HCT116 (cell line): ENCODE results near the gene PLCB1. TPM values are rescaled to one million over a fixed set of nuclear protein-coding genes. Genes with fewer than 3 reads are reported as not detected.

Source experiments
- ATAC-seq: fragments of 200-7000 bp; cut with Tn5 transposase; 2 replicates; pipeline ENCODE4 v1.9.1; 2020; ENCODE audit warnings: mild to moderate bottlenecking, moderate library complexity
- BruUV-seq: library from RNA; stranded (reverse); fragments of 400-500 nt; replicated peaks from 2 replicates; lab custom pipeline; 2021; lab: Mats Ljungman, UMichigan
- CTCF ChIA-PET: fragments of 300-600 bp; sonication (Branson Sonifier 250); formaldehyde crosslinking; loops from one replicate; lab custom pipeline; 2021; ENCODE audit warnings: antibody characterized with exemption; lab: Charles Lee
- POLR2A ChIA-PET: fragments of 300-600, 350-600 bp; sonication (Branson Sonifier 250); formaldehyde crosslinking; loops from one replicate; lab custom pipeline; 2021; ENCODE audit warnings: antibody characterized with exemption; lab: Charles Lee
- RAD21 ChIA-PET, 2 experiments: fragments of 300-600 bp; sonication (Branson Sonifier 250); formaldehyde crosslinking; loops; one replicate each; lab custom pipeline; 2023; ENCODE audit warnings: low total read pairs in 2 of 2; ENCODE audit not compliant: uncharacterized antibody in 2 of 2, unreplicated experiment in 2 of 2, low non-redundant PET in 1 of 2; lab: Charles Lee
- DNase-seq: peaks from one replicate; pipeline ENCODE4 v3.0.0-alpha.2; 2010; ENCODE audit warnings: low read depth, low spot score
- H2AFZ ChIP-seq: fragments of 200-600 bp; shearing (Covaris generic), sonication (generic); 2 replicates; pipeline ENCODE4 v1.6.1; 2017; ENCODE audit warnings: low read depth, mixed run types, mixed read lengths, antibody characterized with exemption, low read length; ENCODE audit not compliant: poor library complexity, severe bottlenecking
- H3K27ac ChIP-seq: 2 replicates; pipeline ENCODE4 v1.5.1; 2012; ENCODE audit warnings: low read depth, low read length
- H3K27me3 ChIP-seq: fragments of 200-600 bp; sonication (generic); 2 replicates; pipeline ENCODE4 v1.6.1; 2016; ENCODE audit warnings: mixed run types, low read length, mixed read lengths; ENCODE audit not compliant: insufficient read depth
- H3K36me3 ChIP-seq, 2 experiments: fragments of 200-500 bp in 1 of 2; fragments of 200-600 bp in 1 of 2; sonication (Bioruptor generic) in 1 of 2; sonication (generic) in 1 of 2; 2 replicates each; pipeline versions ENCODE4 v1.5.1 to v1.6.1; 2014 to 2016; ENCODE audit warnings: low read length in 2 of 2, inconsistent platforms in 1 of 2, mixed read lengths in 1 of 2, mixed run types in 1 of 2; ENCODE audit not compliant: insufficient read depth in 2 of 2, control insufficient read depth in 1 of 2
- H3K4me1 ChIP-seq, 2 experiments: fragments of 200-600 bp in 1 of 2; sonication (generic) in 1 of 2; 2 replicates each; pipeline versions ENCODE4 v1.5.1 to v1.6.1; 2012 to 2017; ENCODE audit warnings: low read length in 2 of 2, inconsistent platforms in 1 of 2, mild to moderate bottlenecking in 1 of 2, mixed read lengths in 1 of 2, mixed run types in 1 of 2, moderate library complexity in 1 of 2; ENCODE audit not compliant: insufficient read depth in 2 of 2, control insufficient read depth in 1 of 2
- H3K4me2 ChIP-seq: fragments of 200-600 bp; sonication (generic); 2 replicates; pipeline ENCODE4 v1.6.1; 2017; ENCODE audit warnings: mixed run types, low read length, mixed read lengths
- H3K4me3 ChIP-seq, 2 experiments: fragments of 200-600 bp in 1 of 2; sonication (generic) in 1 of 2; replicated peaks in 1 of 2; 2 replicates each; pipeline ENCODE4 v1.5.1; 2011 to 2016; ENCODE audit warnings: low read length in 2 of 2, control low read depth in 1 of 2, low read depth in 1 of 2, mild to moderate bottlenecking in 1 of 2, mixed read lengths in 1 of 2, mixed run types in 1 of 2
- H3K79me2 ChIP-seq: fragments of 200-600 bp; sonication (generic); 2 replicates; pipeline ENCODE4 v1.6.1; 2017; ENCODE audit warnings: mild to moderate bottlenecking, mixed run types, low read length, moderate library complexity, mixed read lengths; ENCODE audit not compliant: insufficient read depth
- H3K9ac ChIP-seq: fragments of 200-600 bp; sonication (generic); 2 replicates; pipeline ENCODE4 v1.6.1; 2016; ENCODE audit warnings: low read length, mixed read lengths
- H3K9me2 ChIP-seq: fragments of 200-600 bp; sonication (generic), shearing (Covaris generic); 2 replicates; pipeline ENCODE4 v1.6.1; 2017; ENCODE audit warnings: mixed run types, mild to moderate bottlenecking, moderate library complexity; ENCODE audit not compliant: insufficient read depth
- H3K9me3 ChIP-seq, 2 experiments: fragments of 200-500 bp in 1 of 2; fragments of 200-600 bp in 1 of 2; sonication (Bioruptor generic) in 1 of 2; sonication (generic) in 1 of 2; 2 replicates each; pipeline ENCODE4 v1.6.1; 2014 to 2017; ENCODE audit warnings: low read length in 2 of 2, mixed read lengths in 2 of 2, inconsistent platforms in 1 of 2, low read depth in 1 of 2, mild to moderate bottlenecking in 1 of 2, mixed run types in 1 of 2, moderate library complexity in 1 of 2; ENCODE audit not compliant: control insufficient read depth in 1 of 2, insufficient read depth in 1 of 2
- H4K20me1 ChIP-seq: fragments of 200-600 bp; sonication (generic), shearing (Covaris generic); 2 replicates; pipeline ENCODE4 v1.6.1; 2017; ENCODE audit warnings: mixed run types, mild to moderate bottlenecking, moderate library complexity; ENCODE audit not compliant: insufficient read depth
- ELF1 ChIP-seq: IDR thresholded peaks from 2 replicates; pipeline ENCODE4 v1.6.1; 2012; ENCODE audit warnings: low read depth, borderline replicate concordance
- EZH2 ChIP-seq: fragments of 200-600 bp; sonication (generic); IDR thresholded peaks from 2 replicates; pipeline ENCODE4 v1.6.1; 2017; ENCODE audit warnings: antibody characterized with exemption, mixed run types
- SP1 ChIP-seq: IDR thresholded peaks from 2 replicates; pipeline ENCODE4 v1.6.1; 2012; ENCODE audit warnings: low read depth
- YY1 ChIP-seq: IDR thresholded peaks from 2 replicates; pipeline ENCODE4 v1.6.1; 2011; ENCODE audit warnings: low read length, low read depth, moderate library complexity, mild to moderate bottlenecking; ENCODE audit not compliant: insufficient replicate concordance; ENCODE audit errors: extremely low read depth
- ZNF274 ChIP-seq: fragments of 200-500 bp; sonication (Bioruptor generic); IDR thresholded peaks from 2 replicates; pipeline ENCODE4 v1.6.1; 2014; ENCODE audit warnings: mild to moderate bottlenecking, low read depth, low read length, inconsistent platforms
- intact Hi-C: fragments of 100-400 bp; cut with micrococcal nuclease; formaldehyde crosslinking; loops from 2 replicates; pipeline ENCODE4 v1.10.0; 2022
- total RNA-seq: library from RNA; stranded (reverse); gene quantifications from one replicate; pipeline ENCODE4 v1.2.1, GENCODE V29; 2021; ENCODE audit not compliant: unreplicated experiment
- TF ChIP-seq, protein P1 (sequence below): IDR thresholded peaks from 2 replicates; pipeline ENCODE4 v1.6.1; 2012

The PLCB1 gene
- total RNA-seq, 1 experiment from 2014 or later = 15.8 TPM

DNA sequence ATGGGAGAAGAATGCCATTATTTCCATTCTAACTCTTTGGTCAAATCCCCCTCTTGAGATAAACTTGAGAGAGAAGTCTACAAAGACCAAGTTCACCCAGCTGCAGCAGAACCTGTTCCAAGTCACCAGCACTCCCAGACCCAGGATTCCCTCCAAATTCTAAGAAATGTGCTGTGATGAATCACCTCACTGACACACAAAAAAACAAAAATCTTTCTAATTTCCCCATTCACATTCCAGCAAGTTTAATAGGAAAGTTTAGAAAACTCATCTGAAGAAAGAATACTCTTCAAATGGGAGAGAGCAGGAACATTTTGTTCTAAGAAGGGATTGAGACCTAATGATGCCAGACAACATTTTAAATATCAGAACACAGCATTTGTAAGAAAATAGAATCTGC lies 723.2 kb downstream of the PLCB1 start:
- no peak overlapping the region for H3K27ac ChIP-seq
- H3K4me3 ChIP-seq = no peak overlapping the region
- no peaks in the 10 kb centered on the region for H3K27me3 ChIP-seq
- no TSS peak for BruUV-seq
- RAD21 ChIA-PET = no interaction called here
- H2AFZ ChIP-seq = no peak overlapping the region
- H3K36me3 ChIP-seq = no peaks in the 10 kb centered on the region
- no peak overlapping the region for H3K9ac ChIP-seq
- H3K9me2 ChIP-seq = no peaks in the 10 kb centered on the region
- no peak for DNase-seq
- POLR2A ChIA-PET = no interaction called here
- H3K79me2 ChIP-seq = no peaks in the 10 kb centered on the region
- no peaks in the 10 kb centered on the region for H4K20me1 ChIP-seq
- H3K4me2 ChIP-seq = no peak overlapping the region
- CTCF ChIA-PET = interaction anchor here (1.6 kb wide), 1 partner anchor 65 kb away, joined by 3 read pairs; no protein-coding TSS in a partner anchor
- intact Hi-C loops = loop anchor here (2.0 to 10.0 kb wide), 2 partner anchors 317 to 539 kb away; no protein-coding TSS in a partner anchor
- H3K9me3 ChIP-seq = no peaks in the 10 kb centered on the region
- TF ChIP-seq EZH2 = no peak
- no peak for TF ChIP-seq YY1
- TF ChIP-seq ZNF274 = no peak
- ATAC-seq = no peak
- H3K4me1 ChIP-seq = no peaks in the 10 kb centered on the region

DNA sequence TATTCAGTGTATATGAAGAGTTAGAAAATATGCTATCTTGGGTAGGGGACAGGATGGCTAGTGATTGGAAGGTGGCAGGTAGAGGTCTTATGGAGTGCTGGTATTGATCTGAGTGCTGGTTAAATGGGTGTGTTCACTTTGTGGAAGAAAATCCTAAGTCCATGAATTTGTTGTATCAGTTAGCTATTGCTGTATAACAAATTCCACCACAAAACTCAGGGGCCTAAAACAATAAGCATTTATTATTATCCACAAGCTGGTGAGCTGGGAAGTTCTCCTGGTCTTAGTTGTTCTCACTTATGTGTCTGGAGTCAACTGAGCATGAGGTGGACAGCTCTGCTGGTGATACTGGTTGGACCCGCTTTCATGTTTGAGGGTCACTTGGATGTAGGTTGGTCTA lies 724.6 kb downstream of the PLCB1 start:
- POLR2A ChIA-PET = no interaction called here
- RAD21 ChIA-PET = no interaction called here
- intact Hi-C loops = loop anchor here (10.0 kb wide), 1 partner anchor 538 kb away; no protein-coding TSS in a partner anchor

More for the DNA sequence above, 724.6 kb downstream of the PLCB1 start:
- TF ChIP-seq SP1 (no peak), ELF1 (no peak)
- TF ChIP-seq, protein P1, sequence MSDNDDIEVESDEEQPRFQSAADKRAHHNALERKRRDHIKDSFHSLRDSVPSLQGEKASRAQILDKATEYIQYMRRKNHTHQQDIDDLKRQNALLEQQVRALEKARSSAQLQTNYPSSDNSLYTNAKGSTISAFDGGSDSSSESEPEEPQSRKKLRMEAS = no peak
- CTCF ChIA-PET = no interaction called here
- Histone ChIP-seq H3K27ac (no peak overlapping the region), H2AFZ (no peak overlapping the region), H3K79me2 (no peaks in the 10 kb centered on the region), H3K9me2 (no peaks in the 10 kb centered on the region), H4K20me1 (no peaks in the 10 kb centered on the region), H3K36me3 (no peaks in the 10 kb centered on the region), H3K4me1 (no peaks in the 10 kb centered on the region), H3K27me3 (no peaks in the 10 kb centered on the region), H3K4me2 (no peak overlapping the region), H3K4me3 (no peak overlapping the region), H3K9me3 (no peaks in the 10 kb centered on the region), H3K9ac (no peak overlapping the region)
- no peak for DNase-seq
- ATAC-seq = no peak
- no TSS peak for BruUV-seq
